Esophagus muscularis mucosa (tissue), 4 donors: Measurements from ENCODE around the gene FKRP.

ENCODE experiments used
- EP300 ChIP-seq: sonication (generic); formaldehyde crosslinking; IDR thresholded peaks from one replicate; pipeline ENCODE4 v1.6.1; 2017; ENCODE audit warnings: antibody characterized with exemption
- POLR2A ChIP-seq: fragments of 450-650 bp; IDR thresholded peaks from one replicate; pipeline ENCODE4 v1.6.1; 2017; ENCODE audit warnings: antibody characterized with exemption, moderate library complexity, mild to moderate bottlenecking, low read depth
- POLR2AphosphoS5 ChIP-seq, 2 donors: sonication (generic); formaldehyde crosslinking; IDR thresholded peaks; one replicate each; pipeline ENCODE4 v1.6.1; 2017; ENCODE audit warnings: antibody characterized with exemption in 2 of 2
- TF ChIP-seq, protein P1 (sequence below), 3 experiments: fragments of 200-600 bp in 2 of 3; fragments of 450-650 bp in 1 of 3; sonication (generic) in 2 of 3; IDR thresholded peaks; one replicate each; pipeline ENCODE4 v1.5.1; 2017 to 2019; ENCODE audit warnings: antibody characterized with exemption in 3 of 3, mild to moderate bottlenecking in 2 of 3, moderate library complexity in 1 of 3

DNA sequence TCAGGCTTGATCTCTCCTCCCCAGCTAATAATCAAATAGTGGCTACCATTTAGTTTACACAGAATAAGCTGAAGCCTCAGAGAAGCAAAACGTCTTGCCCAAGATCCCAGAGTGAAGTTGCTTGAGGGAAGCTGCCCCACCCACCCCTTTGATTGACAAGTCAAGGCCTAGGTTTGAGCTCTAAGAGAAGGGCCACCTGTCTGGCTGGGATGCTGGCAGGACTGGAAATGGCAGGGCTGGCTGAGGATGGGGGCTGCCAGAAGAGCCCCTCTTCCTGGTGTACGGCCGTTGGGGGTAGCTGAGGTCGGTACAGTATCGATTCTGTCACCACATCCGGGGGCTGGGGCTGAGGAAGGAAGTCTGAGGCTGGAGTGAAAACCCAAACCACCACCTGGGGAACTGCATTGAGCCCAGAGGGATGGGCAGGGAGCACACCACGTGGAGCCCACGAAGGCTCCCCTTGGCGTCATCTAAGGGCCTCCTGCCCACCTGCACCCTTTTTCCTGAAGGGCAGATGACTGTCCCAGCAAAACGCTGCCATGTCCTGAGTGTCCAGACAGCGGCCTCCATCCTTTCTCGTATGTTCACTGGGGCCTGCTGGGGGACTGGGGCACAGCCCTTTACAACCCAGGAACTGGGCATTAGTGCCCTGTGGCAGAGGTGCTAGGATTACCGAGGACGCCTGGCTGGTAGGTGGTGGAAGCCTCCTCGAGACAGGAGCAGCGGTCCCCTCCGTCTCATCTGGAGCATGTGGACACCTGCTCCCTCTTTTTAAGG is 27.5 kb upstream of the FKRP start:
- TF ChIP-seq, protein P1, sequence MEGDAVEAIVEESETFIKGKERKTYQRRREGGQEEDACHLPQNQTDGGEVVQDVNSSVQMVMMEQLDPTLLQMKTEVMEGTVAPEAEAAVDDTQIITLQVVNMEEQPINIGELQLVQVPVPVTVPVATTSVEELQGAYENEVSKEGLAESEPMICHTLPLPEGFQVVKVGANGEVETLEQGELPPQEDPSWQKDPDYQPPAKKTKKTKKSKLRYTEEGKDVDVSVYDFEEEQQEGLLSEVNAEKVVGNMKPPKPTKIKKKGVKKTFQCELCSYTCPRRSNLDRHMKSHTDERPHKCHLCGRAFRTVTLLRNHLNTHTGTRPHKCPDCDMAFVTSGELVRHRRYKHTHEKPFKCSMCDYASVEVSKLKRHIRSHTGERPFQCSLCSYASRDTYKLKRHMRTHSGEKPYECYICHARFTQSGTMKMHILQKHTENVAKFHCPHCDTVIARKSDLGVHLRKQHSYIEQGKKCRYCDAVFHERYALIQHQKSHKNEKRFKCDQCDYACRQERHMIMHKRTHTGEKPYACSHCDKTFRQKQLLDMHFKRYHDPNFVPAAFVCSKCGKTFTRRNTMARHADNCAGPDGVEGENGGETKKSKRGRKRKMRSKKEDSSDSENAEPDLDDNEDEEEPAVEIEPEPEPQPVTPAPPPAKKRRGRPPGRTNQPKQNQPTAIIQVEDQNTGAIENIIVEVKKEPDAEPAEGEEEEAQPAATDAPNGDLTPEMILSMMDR (IDR thresholded peaks at IDR 0.05), result no peak
- TF ChIP-seq EP300 (no peak), POLR2AphosphoS5 (IDR thresholded peaks at IDR 0.05) (no peak), POLR2A (no peak)
